Fibroblast of skin of right quadriceps (primary cell): ENCODE results near the gene ULK1.

Source experiments
- DNase-seq: peaks from one replicate; pipeline ENCODE4 v3.0.0-alpha.2; 2013

The ULK1 gene

DNA sequence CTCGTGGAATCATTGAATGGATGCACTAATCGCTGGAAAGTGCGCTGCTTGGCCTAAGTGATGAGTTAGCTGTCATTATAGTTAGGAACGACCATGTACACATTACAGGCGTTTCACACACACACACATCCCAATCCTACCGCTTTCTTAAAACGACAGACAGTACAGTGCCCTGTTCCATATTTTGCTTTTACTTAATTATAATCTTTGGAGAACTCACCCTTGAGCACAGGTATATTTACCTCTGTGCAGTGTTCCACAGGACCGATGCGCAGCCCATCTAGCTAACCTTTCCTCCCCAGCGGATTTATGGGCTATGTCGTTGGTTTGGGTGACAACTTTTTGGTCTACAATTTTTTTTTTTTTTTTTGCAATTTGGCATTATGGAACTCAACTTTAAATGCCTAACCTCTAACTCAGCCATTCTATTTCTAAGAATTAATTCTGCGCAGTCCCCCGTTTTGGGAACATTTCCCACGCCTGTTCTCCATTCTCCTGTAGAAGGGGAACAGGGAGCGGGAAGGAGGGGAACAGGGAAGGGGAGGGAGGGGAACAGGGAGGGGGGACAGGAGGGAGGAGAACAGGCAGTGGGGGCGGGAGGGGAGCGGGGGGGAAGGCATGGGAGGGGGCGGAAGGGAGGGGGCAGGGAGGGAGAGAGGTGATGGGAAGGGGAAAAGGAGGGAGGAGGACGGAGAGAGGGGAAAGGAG is 663 bp upstream of the ULK1 start:
- no peak for DNase-seq

DNA sequence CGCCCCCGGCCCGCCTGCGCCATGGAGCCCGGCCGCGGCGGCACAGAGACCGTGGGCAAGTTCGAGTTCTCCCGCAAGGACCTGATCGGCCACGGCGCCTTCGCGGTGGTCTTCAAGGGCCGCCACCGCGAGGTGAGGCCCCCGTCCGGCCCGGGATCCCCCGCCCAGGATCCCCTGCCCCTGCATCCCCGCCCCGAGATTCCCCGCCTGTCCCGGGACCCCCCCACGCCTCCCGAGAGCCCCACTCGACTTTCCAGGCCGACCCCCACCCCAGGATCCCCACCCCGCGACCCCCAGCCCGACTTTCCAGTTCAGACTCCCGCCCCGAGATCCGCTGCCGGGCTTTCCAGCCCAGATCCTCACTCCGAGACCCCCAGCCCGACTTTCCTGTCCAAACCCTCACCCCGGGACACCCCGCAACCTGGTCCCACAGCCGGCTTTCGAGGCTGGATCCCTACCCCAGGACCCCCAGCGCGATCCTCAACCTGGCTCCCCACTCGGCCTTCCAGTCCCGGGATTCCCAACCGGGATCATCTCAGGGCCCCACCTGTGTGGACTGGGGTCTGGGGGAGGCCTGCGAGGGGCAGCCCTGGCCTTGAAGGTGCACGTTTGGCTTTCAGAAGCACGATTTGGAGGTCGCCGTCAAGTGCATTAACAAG is 688 bp downstream of the ULK1 start:
- DNase-seq: no peak

DNA sequence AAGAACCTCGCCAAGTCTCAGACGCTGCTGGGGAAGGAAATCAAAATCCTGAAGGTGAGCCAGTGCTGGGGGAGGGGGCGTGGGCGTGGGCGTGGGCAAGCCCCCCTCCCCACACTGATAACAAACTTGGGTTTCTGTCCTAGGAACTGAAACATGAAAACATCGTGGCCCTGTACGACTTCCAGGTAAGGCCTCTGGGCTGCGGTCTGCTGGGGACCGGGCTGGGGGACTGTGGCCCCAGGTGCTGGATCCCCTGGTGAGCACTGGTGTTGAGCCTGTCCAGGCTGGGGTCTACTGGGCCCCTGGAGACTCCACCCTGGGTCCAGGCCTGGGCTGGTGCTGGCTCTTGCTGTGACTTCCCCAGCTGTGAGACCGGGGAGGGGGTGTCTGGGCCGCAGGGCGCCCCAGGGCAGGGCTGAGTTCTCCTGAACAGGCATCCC is 1.2 kb downstream of the ULK1 start:
- DNase-seq: no peak

DNA sequence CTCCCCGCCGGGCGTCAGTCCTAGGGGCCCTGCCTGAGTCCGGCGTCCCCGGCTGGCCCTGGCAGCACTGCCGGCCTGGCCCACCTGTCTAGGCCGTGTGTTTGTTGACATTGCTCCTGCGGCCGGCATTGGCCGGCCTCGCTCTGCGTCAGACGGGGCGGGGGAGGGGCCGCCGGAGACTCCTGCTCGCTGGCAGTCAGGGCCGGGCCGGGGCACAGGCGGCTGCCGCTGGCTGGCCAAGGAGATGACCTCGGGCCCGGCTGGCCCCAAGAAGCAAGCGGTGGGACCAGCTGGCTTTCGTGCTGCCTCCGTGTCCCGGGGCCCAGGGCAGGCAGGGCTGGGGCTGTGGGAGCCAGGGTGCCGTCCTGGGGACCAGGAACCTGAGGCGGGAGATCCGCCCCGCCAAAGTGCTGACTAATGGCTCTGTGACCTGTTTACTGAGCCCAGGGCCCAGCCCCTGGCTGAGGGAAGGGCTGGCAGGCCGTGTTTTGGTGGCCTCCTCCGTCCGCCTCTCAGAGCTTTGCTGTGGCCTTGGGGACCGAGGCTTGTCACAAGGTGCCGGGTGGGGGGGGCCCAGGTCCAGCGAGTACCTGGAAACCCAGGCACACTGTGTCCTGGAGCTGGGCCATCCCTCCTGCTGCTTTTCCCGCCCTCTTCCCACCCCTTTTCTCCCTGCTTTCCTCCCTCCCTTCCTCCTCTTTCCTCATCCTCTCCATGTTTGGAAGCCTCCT is 1.8 kb downstream of the ULK1 start:
- DNase-seq: peak; percentile 80

DNA sequence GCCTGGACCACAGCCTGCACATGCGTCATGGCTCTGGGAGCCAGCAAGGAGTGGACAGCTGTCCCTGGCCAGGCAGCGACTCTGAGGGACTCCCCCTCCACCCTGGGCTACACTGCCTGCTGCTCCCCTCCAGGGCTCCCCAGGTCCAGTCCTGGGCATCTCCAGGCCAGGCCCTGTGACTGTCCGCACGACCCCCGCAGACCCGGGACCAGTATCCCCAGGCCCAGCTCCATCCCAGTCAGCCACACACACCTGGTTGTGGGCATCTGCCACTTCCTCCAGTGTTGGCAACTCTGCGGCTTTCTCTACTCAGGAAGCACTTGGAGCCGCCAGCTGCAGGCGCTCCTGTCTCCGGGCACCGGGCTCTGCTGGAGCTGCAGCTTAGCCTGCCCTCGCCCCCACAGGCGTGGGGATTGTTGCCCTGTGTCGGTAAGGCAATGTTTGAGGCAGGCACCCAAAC is 2.4 kb downstream of the ULK1 start:
- DNase-seq: no peak

DNA sequence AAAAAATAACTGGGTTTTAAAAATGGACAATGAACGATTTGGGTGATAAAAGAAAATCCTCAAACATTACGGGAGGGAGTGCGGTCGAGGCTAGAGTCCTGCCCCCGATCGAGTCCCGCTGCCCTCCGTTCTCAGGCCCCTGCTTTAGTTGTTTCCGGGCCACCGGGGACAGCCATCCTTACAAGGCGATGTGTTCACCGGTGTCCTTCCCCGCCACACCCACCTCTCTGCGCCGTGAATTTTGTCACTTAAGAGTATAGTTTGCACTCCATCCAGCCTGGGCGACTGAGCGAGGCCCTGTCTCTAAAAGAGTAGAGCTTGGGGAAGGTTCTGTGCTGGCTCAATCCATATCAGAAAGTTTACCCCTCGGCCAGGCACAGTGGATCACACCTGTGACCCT is 2.9 kb downstream of the ULK1 start:
- no peak for DNase-seq

DNA sequence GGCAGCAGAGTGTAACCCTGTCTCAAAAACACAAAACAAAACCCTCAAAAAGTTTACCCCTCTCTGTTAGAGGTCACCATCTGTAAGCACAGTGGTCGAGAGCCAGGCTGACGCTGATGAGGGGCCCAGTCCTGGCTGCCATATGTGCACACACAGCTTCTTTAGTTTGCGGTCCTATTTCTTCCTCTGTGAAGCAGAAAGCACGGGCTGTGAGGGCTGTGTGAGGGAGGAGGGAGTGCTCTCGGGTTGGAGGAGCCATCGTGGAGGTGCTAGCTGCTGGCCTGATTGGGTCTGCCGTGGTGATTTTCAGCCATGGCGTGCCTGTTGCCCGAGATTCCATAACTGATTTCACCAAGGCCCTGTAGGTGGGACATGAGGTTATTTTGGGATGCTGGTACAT is 3.5 kb downstream of the ULK1 start:
- no peak for DNase-seq

DNA sequence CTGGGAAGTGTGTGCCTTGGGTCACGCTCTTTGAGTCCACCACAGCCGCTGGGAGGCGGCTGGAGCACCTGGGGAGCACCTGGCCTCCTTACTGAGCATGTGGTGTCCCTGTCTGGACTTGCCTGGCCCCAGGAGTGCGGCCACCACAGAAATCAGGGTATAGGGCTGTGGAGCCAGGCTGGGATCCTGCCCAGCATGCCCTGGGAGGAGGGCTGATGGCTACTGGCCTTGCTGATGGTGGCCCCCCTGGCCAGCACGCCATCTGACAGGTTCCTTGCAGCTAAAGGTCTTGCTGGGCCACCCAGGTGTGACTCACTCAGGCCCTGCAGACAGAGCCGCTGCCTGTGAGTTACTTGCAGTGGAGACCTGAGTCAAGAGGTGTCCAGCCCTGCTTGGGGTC is 6.0 kb downstream of the ULK1 start:
- DNase-seq: no peak

DNA sequence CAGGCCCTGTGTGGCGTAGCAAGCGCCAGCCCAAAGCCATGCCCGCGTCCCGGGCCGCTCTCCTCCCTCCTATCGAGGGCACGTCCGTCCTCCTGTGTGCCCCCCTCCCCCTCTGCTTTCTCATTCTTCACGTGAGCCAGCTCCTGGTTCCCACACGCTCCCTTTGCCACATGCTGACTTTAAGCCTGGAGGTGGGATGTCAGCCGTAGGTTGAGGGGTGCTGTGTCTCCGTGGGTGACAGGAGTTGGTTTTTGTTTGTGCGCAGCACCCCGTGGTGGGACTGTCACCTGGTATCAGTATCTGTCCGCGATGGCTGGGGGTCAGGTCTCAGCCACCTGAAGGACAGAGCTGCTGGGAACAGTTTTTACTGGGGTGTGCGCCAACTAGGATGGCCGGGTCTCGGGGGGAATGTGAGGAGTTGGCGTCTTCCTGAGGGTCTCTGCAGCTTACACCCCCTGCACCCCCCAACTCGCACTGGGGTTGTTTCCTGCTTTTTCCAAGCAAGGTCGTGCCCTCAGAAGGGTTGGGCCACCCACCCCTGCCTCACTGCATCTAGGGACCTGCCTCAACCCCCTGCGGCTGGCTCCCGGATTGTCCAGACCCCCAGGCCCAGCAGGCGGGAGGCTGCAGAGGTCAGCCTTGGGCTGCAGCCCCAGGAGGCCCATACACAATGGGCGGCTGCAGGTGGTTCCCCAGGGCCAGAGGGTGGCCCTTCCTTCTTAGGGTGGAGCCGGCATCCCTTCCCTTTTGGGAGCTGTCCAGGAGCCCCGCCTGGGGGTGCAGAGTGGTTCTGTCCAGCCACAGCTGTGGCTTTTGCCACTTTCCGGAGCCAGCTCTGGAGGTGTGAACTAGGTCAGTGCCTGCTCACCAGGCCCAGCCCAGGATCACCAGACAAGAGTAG is 7.3 kb downstream of the ULK1 start:
- no peak for DNase-seq

DNA sequence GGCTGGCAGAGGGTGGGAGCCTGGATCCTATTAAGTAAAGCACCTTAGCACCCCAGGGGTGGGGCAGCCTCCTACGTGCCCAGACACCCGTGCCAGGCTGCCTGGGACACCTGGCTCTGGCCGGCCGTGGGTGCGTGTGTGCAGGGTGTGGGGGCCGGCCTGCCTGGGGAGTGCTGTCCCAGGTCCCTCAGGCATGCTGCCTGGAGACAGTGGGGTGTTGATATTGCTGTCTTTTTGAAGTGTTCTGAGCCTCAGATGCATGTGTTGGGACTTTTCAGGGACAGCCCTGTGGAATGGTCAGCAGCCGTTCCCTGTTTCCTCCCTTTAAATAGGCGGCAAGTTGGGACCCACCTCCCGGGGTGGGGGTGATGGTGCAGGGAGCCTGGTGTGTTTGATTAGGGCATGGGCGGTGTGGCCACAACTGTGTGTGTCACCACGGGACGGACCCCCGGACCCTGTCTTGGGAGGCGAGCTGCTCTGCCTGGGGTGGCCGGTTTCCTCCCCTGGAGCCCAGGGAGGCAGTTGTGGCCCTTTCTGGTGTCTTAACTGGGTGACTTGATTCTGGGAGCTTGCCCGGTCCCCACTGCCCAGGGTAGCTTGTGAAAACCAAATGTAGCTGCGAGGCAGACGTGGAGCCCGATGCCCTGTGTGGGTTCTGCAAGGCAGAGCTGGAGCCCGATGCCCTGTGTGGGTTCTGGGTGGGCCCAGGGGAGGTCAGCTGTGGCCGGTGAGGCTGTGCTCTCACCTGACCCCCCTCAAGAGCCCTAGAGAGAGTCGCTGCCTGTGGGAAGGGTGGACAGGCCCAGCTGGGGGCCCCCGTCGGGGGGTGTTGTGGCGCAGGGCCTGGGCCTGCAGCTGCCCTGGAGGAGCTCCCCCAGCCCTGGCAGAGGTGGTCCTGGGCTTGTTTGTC is 8.2 kb downstream of the ULK1 start:
- no peak for DNase-seq

DNA sequence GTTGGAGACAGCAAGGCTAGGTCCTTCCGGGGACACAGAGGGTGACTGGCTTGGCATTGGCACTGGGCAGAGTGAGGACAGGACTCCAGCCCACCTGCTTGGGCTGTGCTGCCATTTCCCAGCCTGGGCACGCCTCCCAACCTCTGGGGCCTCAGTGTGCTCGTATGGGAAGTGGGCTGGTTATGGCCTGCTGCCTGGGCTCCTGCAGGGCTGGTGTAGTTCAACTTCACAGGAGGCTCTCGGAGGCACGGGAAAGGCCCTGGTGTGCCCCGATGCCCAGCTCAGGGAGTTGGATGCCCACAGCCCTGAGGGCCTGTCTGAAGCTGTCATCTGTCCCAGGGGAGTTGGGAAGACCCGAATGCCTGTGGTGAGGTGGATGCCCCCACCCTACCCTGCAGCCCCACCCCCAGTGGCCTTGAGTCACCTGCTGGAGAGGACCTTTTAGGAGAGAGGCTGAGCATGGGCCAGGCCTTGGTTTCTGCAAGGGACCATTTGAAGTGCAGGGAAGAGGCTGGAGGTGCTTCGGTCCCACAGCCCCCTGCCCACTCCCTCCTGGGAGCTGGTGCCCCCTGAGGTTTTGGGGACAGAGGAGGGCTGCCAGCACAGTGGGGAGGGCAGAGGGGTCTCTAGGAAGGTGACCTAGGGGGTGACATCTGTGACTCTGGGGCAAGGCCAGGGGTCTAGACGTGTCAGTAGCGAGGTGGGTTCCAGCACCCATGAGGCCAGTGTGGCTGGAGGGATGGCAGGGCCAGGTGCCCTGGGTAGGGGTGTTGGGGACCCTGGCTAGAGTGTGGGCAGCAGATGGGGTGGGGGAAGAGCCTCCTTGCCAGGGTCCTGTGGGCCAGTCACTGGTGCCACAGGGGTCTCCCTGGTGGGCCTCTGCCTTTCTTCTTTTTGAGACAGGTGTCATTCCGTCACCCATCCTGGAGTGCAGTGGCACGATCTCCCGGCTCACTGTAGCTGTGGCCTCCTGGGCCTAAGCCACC is 9.1 kb downstream of the ULK1 start:
- DNase-seq: no peak

DNA sequence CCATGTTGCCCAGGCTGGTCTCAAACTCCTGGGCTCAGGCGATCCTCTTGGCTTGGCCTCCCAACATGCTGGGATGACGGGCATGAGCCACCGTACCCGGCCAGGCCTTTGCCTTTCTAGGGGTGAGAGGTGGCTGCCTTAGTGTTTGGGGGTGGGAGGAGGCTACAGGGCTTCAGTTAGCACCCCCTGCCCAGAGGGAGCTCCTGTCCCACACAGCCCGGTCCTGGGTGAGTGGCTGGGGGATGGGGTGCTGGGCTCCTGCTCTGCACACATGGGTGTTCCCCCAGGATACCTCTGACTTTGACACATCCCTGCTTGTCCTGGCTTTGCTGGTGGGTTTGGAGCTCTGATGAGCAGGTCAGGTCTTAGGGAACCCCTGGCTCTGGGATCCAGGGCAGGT is 9.9 kb downstream of the ULK1 start:
- no peak for DNase-seq

DNA sequence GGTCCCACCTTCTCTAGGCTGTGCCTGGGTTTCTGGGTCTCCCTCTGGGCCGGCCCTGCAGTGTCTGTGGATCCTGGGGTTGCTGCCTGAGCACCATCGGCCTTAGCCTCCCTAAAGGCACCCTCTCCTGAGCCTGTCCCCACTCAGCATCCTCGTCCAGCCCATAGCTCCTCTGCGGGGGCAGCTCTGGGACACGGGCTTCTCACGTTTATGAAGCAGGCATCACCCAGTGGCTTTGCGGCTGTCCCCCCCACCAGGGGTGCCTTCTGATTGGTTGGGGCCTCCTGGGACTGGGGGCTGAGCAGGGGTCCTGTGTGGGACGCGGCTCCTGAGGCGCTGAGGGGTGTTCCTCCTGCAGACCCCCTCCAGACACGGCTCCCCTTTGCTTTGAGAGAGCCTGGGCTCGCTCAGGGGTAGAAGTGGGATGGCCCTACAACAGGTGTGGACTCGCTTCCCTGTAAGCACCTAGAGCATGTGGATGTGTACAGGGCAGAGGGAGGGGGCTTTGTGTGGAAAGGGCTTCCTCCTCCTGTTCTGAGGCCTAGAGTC is 10.7 kb downstream of the ULK1 start:
- no peak for DNase-seq

DNA sequence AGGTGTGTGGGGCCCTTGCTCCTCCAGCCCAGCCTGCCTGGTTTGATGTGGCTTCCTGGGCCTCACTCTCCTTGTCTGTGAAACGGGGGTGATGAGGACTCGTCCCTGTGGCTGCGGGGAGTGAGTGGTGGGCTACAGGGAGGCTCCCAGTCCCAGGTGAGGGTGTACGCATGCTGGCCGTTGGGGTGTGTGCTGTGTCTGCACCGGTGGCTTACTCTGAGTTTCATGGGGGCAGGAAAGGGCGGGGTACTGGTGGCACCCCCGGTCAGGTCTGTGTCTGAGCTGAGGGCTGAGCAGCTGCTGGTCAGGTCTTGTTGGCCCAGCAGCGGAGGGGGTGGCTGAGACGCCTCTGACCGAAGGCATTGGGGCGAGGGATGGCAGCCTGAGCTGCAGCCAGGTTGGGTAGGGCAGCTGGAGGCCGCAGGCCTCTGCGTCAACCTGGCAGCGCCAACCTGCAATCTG is 11.2 kb downstream of the ULK1 start:
- DNase-seq: no peak

DNA sequence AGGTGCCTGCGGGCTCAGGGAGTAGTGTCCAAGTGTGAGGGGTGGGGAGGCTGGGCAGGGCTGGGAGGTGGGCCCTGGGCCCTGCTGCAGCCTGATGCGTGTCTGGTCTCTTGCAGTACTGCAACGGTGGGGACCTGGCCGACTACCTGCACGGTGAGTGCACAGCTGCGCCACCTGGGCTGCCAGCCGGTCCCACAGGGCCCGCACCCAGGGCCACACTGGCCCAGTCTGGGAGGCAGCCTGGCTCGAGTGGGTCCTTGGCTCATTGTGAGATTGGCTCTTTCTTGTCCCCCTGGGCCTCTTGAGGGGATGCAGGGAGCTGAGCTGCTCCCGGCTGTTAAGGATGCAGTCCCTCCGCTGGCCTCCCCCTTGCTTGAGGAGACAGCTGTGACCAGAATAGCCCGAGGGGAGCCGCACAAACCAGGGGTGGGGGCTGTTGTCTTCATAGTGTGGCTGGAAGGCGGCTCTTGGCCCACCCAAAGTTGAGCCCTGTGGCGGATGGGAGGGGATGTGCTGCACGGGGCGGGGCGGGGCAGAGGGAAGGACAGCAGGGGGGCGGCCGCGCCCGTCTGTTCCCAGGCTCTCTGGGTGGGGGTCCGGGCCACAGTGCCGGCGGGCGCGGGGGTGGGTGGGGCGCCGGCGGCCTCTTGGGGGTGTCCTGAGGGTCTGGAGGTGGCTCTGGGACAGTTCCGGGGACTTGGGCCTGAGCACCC is 13.1 kb downstream of the ULK1 start:
- no peak for DNase-seq

DNA sequence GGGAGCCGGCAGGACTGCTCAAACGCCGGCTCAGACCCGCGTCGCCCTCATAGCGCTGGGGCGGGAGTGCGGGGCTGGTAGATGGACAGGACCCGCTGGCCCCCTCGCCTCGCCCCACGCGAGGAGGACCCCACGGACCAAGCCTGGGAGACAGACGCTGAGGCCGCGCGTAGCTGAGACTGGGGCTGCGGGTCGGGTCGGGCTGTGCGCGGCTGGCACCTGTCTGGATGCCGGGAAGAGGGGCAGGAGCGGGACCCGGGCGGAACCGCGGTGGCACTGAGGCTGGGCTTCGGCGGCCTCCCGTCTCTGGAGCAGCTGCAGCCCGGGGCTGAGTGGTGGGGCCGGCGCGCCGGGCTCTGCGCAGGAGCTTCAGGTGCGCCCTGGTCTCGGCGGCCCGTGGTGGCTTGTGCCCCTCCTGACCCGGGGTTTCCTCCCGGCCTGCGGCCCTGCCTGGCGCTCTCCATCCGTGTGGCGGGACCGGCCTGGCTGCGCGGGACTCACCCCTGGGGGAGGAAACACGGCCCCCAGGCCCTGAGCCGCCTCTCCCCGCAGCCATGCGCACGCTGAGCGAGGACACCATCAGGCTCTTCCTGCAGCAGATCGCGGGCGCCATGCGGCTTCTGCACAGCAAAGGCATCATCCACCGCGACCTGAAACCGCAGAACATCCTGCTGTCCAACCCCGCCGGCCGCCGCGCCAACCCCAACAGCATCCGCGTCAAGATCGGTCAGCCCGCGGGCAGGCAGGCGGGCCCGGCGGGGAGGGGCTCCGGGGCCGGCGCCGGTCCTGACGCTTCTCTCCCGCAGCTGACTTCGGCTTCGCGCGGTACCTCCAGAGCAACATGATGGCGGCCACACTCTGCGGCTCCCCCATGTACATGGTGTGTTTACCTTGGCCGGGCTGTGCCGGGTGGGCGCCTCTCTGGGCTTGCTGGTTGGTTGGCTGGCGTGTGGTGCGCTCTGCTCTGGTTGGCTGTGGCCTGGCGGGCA is 14.0 kb downstream of the ULK1 start:
- no peak for DNase-seq

DNA sequence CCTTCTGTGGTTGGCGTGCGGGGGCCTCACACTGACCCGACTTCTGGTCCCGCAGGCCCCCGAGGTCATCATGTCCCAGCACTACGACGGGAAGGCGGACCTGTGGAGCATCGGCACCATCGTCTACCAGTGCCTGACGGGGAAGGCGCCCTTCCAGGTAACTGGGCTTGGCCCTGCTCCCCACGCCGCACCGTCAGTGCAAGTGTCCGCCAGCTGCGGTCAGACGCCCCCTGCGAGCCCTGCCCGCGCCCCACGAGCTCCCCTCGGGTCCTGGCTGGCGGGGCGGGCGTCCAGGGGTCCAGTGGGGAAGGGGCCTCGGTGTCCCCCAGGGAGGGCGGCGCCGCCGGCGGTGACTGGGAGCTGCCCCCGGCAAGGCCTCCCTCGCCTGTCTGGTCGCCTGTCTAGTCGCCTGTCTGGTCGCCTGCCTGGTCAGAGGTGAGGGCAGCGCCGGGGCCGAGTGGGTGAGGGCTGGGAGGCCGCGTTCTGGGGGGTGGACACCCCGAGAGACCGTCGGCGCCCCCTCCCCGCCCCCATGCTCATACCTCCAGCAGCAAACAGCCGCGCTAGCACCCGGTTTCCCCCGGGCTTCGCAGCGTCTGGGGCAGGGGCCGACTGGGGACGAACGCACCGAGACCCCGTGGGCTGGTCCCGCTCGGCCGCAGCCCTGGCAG is 14.8 kb downstream of the ULK1 start:
- no peak for DNase-seq
